KG1 (cell line): ENCODE data around the gene RBM26.
A peak's percentile ranks its signal among the peaks of the same experiment; 100 is the strongest.

Experiments used
- DNase-seq: peaks from one replicate; lab custom pipeline; 2025; lab: John Stamatoyannopoulos, UW

RBM26 gene

DNA sequence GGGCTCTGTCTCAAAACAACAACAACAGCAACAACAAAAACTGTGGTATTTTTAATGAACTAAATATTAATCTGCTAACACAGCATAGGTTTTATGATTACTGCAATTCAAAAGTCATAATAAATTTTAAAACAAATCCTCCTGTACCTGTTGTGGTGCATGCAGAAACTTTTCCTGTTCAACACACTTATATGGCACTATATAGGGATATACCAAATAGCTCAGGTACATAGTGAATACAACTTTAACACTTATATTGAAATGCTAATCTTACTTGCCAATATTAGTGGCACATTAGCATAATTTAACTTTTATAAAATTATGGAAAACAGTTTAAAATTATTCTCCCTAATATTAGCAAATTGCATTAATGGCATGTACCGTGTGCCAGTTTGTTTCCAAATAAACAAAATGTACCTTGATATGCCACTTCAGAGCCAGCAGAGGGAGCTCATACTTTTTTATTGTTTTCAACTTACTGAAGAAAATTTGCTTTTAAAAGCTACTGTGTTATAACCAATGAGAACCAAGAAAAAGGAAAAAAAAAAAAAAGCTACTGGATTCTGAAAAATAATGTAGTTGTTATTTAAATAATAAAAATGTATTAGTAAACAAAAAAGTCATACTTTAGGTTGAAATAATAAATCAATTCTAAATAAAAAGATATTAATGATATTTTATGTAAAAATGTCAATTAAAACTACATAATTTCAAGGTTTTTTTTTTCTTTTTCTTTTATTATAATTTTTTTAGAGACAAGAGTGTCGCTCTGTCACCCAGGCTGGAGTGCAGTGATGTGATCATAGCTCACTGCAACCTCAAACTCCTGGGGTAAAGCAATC is 18.0 kb upstream of the RBM26 start:
- peak; percentile 28 for DNase-seq

DNA sequence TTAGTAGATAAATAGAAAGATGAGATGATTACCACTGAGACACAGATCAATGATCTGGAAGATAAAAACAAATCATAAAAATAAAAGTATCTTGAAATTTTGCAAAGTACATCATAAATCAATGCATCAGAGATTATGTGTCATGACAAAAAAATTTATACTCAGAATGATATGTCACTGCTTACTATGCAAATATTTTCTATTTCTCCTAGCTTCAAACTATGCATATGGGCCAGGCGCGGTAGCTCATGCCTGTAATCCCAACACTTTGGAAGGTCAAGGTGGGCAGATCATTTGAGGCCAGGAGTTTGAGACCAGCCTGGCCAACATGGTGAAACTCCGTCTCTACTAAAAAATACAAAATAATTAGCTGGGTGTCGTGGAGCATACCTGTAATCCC is 17.3 kb upstream of the RBM26 start:
- no peak for DNase-seq

DNA sequence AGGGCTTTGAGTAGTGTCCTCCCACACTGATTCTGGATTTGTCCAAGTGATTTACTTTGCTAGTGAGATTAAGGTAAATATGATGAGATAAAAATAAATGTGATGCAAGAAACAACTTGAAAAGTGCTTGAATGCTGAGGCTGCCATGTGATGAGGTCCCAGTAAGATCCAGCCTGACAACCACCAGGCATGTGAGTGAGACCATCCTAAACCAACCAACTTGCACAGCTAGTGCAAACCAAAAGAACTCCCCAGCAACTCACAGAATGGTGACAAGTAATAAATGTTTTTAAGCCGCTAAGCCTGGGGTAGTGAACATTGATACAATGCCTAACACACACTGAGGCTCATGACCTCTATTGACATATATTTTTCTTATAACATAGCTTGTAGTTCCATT is 13.3 kb upstream of the RBM26 start:
- DNase-seq = no peak

DNA sequence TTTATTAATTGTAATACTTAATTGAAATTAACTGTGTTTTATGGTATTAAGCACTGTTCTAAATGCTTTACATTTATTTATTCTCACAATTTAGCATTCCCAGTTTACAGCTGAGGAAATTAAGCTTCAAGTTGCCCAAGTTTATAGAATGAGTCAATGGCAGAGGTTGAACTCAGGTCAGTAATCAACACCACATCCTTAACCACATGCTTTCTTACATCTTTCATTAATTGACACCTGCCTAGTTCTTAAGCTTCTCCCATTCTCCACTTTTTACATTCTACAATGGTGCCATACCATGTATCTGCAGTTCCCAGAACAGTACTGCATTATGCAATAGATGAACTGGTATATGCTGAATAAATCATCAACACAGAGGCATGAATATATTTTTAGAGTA is 11.7 kb upstream of the RBM26 start:
- no peak for DNase-seq

DNA sequence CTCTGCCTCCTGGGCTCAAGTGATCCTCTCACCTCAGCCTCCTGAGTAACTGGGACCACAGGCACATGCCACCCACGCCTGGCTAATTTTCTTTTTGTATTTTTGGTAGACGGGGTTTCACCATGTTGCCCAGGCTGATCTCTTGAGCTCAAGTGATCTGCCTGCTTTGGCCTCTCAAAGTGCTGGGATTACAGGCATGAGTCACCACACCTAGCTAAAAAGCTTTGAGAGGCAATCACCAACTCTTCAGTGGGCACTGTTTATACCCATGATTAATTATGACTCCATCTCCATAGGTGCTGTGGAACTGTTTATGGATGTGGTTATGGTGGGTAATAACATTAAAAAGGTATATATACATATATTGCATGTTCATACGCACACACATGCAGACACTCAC is 7.5 kb upstream of the RBM26 start:
- no peak for DNase-seq

DNA sequence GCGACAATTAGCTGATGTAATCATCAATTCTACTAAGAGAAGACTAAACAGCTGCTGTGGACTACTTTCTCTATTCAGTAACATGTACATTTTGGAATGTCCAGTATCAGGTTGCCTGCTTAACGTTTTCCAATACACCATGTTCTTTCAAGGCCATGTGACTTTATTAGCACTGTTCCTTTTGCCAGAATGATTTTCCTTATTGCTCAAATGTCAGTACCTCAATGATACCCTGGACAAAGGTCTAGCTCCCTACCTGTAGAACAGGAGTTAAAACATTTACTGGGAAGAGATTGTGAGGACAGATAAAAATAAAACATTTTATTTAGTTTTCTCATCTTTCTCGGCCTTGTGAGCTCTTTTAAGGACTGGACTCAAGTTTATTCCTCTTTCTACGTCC is 3.8 kb upstream of the RBM26 start:
- DNase-seq = no peak

DNA sequence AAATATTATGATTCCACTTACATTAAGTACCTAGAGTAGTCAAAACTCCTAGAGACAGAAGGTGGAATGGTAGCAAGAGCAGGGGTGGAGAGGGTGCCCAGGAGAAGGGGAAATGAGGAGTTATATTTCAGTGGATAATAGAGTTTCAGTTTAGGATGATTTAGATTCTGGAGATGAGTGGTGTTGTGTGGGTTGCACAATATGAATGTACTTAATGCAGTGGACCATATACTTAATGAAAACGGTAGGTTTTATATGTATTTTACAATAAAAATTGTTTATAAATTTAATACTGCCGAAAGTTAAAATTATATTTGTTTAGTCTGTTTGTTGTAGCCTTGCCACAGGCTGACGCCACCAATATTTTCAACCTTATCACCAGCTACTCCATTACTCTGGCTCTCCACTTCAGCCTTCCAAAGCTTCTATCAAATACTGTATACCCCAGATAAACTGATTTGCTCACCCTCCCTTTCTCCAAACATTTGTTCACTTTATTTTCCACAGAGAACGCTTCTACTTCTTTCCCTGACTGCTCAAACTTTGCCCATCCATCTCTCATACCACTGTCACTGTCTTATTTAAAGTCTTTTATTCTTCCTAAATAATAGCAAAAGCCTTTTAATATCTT is 1.4 kb upstream of the RBM26 start:
- DNase-seq = no peak

DNA sequence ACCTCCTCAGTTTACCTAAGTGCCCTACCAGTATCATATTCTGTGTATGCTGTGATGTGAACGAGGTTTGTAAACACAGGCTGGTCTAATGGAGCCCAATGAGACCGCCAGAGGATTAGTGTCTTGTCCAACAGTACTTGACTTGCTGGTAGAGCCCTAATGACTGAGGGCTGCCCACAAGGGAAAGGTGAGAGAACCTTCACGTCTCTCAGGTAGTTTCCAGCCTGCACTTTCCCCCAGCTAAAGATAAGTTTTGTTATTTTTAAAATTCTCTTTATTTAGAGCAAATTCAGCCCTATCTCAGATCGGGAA is 498 bp upstream of the RBM26 start:
- no peak for DNase-seq

DNA sequence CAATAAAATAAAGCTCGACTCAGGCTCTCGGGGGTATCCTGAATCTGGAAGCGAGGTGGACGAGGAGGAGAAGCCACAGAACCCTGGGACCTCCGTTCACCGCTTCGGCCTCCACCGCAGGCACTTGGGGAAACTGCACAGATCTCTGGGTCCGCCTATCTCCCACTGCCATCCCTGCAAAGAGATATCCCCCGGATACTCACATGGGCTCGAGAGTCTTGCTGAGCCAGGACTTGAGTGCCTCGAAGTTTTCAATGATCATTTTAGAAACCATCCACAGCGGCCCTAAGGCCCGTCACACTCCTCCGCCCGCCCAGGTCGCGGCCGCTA is 589 bp downstream of the RBM26 start:
- no peak for DNase-seq

DNA sequence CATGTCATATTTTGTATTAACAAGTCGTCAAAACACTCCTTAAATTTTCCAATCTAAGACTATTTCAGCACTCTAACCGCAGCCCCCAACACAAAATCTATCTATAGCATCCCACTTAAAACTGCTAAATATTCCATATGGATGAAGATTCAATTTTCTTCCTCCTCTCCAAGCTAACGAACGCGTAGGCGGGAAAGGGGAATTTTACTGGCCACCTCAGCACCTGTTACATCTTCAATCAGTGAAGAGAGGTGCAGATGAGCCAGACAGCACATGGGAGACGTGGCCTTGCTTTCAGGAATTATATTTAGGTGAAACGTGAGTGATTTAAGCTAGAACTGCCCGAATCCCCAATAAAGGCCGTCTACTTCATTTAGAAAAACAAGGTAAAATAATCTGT is 1.1 kb downstream of the RBM26 start:
- no peak for DNase-seq

DNA sequence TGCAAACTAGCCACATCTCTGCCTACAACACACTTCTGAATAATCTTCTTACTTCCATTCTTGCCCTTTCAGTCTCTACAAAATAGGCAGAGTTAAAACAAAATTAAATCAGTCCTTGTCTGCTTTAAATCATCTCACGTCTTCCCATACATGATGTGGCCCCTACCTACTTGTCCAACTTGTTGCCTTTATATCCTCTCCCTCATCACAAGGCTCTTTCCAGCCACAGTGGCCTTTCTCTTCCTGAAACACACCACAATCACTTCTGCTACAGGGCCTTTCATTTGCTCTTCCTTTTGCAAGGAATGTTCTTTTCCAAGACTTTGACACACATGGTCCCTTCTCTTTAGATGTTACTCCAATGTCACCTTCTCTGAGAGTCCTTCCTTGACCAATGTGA is 1.7 kb downstream of the RBM26 start:
- no peak for DNase-seq

DNA sequence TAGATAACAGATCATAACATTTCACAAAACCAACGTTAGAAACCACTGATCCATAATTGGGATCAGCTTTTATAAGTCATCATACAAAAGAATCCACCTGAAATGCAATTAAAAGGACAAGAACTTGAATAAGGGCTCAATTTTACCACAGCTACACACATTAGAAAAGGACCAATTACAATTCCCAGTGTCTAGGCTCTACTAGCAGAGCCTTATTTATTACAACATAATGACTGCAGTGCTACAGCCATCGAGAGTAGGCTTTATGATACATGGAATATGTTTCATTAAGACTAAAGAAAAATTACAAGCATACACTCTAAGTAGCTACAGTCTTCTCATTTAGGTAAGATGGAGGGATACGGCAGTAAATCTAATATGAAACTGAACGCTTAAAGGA is 2.9 kb downstream of the RBM26 start:
- DNase-seq = no peak

DNA sequence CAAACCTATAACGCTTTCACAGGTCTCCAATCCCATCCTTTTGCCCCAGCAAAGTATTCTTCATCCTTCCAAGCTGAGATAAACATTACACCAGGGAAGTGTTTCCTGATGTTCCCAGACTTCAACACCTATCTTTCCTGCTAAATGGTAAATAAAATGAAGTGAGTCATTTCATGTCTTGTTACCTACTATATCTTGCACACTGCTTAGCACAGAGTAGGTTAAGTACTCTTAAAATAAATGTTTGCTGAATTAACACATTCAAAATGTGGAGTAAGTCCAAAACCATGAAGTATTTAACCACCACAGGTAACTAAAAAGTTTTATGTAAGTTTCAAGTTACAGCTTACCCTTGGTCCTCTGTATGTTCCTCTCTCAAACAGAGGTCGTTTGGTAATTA is 3.4 kb downstream of the RBM26 start:
- no peak for DNase-seq

DNA sequence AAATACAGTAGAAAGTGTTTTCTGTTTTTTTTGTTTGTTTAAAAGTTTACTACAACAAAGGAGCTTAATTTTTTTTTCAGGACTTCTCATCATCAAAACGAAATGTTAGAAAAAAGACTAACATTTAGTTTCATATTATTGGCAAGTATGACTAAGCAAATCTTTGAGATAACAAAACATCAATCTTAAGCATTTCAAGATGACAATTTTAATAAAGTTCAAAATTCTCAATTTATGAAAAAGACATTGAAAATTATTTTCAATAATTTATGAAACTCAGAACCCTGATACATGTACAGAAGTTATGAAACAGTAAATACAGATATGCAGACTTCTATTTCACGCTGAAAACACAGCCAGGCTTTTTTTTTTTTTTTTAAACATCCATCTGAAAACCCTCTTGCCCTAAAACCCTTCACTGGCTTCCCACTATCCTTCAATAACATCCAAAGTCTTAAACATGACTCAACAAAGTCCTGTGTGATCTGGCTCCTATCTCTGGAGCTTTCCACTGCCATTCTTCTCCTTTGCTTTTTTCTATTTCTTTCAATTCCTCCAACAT is 3.9 kb downstream of the RBM26 start:
- no peak for DNase-seq

DNA sequence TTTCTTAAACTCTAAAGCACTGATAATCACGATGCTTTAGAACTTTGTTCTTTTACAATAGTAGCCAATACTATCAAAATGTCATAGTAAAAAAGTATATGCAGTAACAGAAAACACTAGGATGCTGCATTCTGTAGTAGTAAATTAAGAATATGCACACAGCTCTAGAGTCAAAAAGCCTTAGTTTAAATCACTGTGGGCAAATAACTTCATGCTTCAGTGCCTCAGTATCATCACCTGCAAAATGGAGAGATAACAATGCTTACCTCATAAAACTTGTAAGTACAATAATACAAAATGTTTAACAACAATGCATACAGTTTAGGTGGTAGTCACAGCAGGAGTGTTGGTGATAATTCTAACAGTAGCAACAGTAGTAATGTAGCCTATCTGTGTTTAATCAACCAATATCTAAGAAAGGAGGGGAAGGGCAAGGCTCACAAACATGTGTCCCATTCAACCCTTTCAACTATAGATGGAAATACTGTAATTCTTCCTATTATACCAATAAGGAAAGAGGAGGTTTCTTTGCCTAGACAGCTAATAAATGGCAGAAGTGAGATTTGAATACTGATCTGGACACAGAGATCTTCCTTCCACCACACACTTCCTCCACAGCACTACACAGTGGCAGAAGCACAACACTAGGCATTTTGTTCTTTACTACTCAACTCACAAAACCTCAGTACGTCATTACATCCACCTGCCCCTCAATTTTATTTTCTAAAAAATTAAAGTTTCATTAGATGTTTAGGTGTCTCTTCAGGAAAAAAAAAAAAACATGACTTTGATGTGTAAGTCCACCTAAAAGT is 4.6 kb downstream of the RBM26 start:
- no peak for DNase-seq

DNA sequence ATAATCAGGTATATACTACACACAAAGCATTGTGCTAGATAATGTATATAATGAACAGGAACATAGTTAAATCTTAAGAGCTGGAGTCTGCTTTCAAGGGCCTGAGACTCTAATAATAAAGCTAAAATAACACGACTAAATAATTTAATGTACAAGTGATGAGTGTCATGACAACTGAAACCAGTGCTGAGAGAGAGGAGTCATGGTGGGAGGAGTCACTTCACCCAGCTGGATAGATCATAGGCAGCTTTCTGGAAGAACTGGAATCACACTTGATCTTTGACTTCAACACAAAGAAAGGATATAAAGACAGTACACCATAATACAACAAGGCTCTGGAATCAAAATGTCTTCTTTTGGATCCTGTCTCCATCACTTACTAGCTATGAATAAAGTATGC is 7.1 kb downstream of the RBM26 start:
- DNase-seq = no peak

DNA sequence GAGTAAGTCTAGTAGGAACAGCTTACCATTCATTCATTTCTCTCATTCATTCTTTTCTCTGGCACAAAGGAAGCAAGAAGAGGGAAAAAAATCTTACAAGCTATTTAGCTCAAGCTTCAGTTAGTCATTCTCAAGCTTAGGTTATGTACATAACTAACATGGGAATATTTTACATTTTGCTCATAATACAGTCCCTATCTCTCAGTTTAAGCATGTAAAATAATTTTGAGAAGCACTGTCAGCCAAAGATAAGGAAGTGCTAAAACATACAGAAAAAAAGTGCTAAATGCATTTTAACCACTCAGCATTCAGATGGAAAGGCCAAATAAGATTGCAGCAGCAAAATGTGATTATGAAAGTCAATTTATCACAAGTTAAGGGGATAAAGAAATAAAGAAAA is 7.9 kb downstream of the RBM26 start:
- DNase-seq = no peak

DNA sequence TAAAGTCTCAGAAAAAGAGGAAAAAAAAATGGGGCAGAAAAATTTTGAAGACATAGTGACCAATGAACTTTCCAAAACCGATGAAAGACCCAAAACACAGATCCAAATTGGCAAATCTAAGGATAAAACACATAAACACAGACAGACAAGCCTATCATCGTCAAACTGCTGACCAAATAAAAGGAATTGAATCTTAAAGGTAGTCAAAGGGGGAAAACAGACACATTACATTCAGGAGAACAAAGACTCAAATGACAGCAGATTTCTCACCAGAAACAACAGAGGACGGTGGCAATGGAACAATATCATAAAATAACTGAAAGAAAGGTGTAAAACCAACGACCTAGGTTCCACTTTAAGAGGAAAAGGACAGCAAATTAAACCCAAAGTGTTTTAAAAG is 10.2 kb downstream of the RBM26 start:
- no peak for DNase-seq

DNA sequence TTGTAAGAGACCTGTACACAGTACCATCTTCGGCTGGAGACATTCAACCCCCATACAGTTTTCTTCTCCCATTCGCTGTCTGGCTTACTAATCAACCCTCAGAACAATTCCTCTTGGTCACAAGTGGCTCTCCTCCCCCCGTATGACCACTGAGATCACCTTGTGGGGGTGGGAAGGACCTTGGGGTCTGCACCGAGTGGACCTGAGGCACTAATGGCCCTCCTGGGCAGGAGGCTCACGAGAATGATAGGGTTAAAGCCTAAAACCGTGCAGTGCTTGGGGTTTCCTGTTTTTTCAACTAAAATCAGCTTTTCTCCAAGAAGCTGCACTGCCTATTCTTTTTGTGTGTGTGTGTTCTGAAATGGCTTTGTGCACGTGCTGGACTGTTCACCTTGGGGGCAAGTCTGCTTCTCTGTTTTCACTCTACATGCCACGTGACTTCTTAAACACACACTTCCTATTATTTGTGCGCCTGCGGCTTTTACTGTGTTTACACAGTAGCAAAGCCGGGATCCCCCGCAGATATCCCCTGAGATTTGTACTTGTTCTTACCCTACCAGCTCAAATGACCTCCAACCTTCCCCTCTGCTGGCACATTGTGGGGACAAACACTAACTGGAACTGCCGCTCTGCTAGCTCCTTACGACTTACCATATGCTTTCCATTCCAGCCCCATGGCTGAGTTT is 12.3 kb downstream of the RBM26 start:
- no peak for DNase-seq

DNA sequence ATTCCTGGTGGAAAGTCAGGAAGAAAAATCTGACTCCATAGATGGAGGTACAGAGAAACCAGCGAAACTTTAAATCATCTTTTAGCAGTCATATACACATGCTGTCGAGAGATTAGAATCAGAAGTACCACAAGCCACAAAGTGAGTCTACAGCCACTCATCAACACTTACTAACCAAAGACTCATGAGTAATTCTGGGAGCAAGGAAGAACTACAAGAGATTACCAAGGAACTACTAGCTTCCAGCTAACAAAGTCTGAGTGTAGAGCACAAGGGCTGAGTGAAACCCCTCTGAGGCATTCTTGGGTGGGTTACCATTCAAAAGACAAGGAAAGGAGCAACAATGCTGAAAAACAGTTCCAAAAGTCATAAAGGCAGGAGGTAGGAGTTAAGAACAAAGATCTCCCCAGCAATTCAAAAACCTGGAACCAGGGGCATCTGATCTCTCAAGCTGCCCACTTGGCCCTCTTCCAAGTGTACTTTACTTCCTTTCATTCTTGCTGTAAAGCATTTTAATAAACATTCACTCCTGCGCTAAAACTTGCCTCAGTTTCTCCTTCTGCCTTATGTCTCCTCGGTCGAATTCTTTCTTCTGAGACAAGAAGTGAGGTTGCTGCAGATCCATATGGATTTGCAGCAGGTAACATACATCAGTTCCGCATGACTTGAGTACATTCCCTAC is 13.0 kb downstream of the RBM26 start:
- peak; percentile 29 for DNase-seq

DNA sequence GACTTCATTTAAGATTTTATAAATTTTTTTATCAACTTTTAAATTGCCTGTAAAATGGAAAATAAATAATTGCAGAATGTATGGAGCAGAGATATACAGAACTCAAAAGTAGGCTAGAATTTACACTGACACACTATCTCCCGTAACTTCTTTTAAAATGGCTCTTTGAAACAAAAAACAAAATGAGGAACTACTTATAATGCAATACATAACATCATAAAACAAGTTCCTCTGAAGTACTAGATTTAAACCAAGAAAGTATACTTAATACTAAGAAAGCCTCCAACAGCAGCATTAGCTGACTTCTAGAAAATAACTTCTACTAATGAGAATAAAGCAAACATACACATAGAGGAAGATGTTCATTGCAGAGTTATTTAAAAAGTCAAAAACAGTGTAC is 17.0 kb downstream of the RBM26 start:
- DNase-seq = peak; percentile 18

DNA sequence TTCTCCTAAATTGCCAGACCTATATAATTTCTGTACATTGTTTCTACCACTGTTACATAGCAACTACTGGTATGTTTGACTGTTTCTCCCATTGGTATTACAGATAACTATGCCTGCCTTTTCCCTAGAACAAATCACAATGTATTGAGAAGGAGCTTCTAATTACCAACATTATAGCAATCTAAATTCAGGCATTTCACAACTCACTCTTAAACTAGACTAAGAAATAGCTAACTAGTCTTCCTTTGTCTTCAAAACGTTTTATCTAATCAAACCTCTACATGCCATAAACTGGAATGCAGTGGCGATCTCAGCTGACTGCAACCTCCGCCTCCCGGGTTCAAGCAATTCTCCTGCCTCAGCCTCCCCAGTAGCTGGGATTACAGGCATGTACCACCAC is 18.2 kb downstream of the RBM26 start:
- no peak for DNase-seq
